Measurements from ENCODE around the gene F2RL3.
A peak's percentile ranks its signal among the peaks of the same experiment; 100 is the strongest.
"Not testable (repeated sequence)": the region's sequence is repeated elsewhere in the genome, so short reads cannot be mapped to it uniquely, and the experiment has no call there.

F2RL3 gene

GRCh38 chr19:16873594-16873993, 15.2 kb upstream of the F2RL3 start:
- no peak for DNase-seq (ENCODE audit: low read depth)
- no peak overlapping the region for H3K4me3 ChIP-seq (ENCODE audit: low read depth, low read length)
- no peak for TF ChIP-seq CTCF (IDR thresholded peaks at IDR 0.05; ENCODE audit: insufficient read depth, low read depth, low read length, missing control alignments)

GRCh38 chr19:16874250-16874977, 14.4 kb upstream of the F2RL3 start:
- TF ChIP-seq CTCF (IDR thresholded peaks at IDR 0.05; ENCODE audit: insufficient read depth, low read depth, low read length, missing control alignments) = no peak
- no peak for DNase-seq (ENCODE audit: low read depth)
- H3K4me3 ChIP-seq (ENCODE audit: low read depth, low read length) = no peak overlapping the region

GRCh38 chr19:16874978-16875299, 13.9 kb upstream of the F2RL3 start:
- not testable (repeated sequence) for DNase-seq (ENCODE audit: low read depth)

GRCh38 chr19:16875584-16876555, 12.9 kb upstream of the F2RL3 start:
- no peak overlapping the region for H3K4me3 ChIP-seq (ENCODE audit: low read depth, low read length)
- no peak for TF ChIP-seq CTCF (IDR thresholded peaks at IDR 0.05; ENCODE audit: insufficient read depth, low read depth, low read length, missing control alignments)
- DNase-seq (ENCODE audit: low read depth) = no peak

More at GRCh38 chr19:16874978-16875299, 13.9 kb upstream of the F2RL3 start:
- H3K4me3 ChIP-seq (ENCODE audit: low read depth, low read length) = not testable (repeated sequence)

GRCh38 chr19:16876904-16877361, 11.9 kb upstream of the F2RL3 start:
- DNase-seq (ENCODE audit: low read depth) = peak; percentile 46
- no peak for TF ChIP-seq CTCF (IDR thresholded peaks at IDR 0.05; ENCODE audit: insufficient read depth, low read depth, low read length, missing control alignments)
- no peak overlapping the region for H3K4me3 ChIP-seq (ENCODE audit: low read depth, low read length)

GRCh38 chr19:16877581-16877980, 11.2 kb upstream of the F2RL3 start:
- TF ChIP-seq CTCF (IDR thresholded peaks at IDR 0.05; ENCODE audit: insufficient read depth, low read depth, low read length, missing control alignments) = no peak
- DNase-seq (ENCODE audit: low read depth) = no peak
- no peak overlapping the region for H3K4me3 ChIP-seq (ENCODE audit: low read depth, low read length)

- TF ChIP-seq CTCF (IDR thresholded peaks at IDR 0.05; ENCODE audit: insufficient read depth, low read depth, low read length, missing control alignments) = no peak
- H3K4me3 ChIP-seq (ENCODE audit: low read depth, low read length) = no peak overlapping the region
- DNase-seq (ENCODE audit: low read depth) = no peak
Observed at GRCh38 chr19:16878181-16878965, 10.4 kb upstream of the F2RL3 start.

Measured in GM12865 (cell line).